ENCODE data around the gene FARP2. TPM values are rescaled to one million over a fixed set of nuclear protein-coding genes. Genes with fewer than 3 reads are reported as not detected.

Gene FARP2
- total RNA-seq, 1 experiment from 2014 or later: 59.0 TPM

DNA sequence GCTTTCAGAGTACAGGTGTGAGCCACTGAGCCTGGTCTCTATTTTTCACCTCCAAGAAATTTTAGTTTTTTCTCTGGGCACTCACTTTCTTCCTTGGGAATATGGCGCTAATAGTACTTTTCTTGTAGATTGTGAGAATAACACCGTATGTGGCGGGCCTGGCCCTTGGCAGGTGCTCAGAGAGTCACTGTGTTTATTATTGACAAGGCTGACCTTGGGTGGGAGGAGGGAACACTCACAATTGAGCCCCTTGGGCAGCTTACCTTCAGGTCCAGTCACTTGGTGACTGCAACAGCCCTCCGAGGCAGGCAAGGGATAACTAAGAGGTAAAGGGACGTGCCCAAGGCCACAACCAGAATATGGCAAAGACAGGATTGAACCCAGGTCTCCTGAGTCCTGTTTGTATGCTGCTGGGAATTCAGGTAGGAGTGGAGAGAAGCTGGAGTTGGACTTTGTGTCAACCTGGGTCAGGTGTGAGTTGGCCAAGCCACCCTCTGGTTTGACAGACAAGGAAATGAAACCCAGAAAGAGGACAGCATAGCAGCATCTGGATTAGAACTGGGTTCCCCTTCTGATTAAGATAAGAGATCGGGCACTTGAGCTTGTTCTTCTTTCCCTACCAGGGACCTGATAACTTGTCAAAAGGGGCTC, 155.1 kb downstream of the FARP2 start:
- H3K27ac Mint-ChIP-seq (ENCODE audit: unreplicated experiment): no peak overlapping the region
- no peaks in the 10 kb centered on the region for H3K9me3 Mint-ChIP-seq (ENCODE audit: low read depth, unreplicated experiment)
- peaks cover 10% of the 10 kb centered on the region for H3K4me1 Mint-ChIP-seq (ENCODE audit: low read depth, unreplicated experiment)
- peaks cover 33% of the 10 kb centered on the region for H3K36me3 Mint-ChIP-seq (ENCODE audit: insufficient read depth, unreplicated experiment)
- H3K4me3 Mint-ChIP-seq (ENCODE audit: low read depth, unreplicated experiment): no peak overlapping the region
- no TSS peak for BruUV-seq (replicated peaks)
- CTCF ChIA-PET: interaction anchor here (0.6 kb wide), 2 partner anchors 23 to 86 kb away, joined by 3 to 4 read pairs; no protein-coding TSS in a partner anchor
- H3K27me3 Mint-ChIP-seq (ENCODE audit: unreplicated experiment): no peaks in the 10 kb centered on the region
- TF ChIP-seq, protein P1, sequence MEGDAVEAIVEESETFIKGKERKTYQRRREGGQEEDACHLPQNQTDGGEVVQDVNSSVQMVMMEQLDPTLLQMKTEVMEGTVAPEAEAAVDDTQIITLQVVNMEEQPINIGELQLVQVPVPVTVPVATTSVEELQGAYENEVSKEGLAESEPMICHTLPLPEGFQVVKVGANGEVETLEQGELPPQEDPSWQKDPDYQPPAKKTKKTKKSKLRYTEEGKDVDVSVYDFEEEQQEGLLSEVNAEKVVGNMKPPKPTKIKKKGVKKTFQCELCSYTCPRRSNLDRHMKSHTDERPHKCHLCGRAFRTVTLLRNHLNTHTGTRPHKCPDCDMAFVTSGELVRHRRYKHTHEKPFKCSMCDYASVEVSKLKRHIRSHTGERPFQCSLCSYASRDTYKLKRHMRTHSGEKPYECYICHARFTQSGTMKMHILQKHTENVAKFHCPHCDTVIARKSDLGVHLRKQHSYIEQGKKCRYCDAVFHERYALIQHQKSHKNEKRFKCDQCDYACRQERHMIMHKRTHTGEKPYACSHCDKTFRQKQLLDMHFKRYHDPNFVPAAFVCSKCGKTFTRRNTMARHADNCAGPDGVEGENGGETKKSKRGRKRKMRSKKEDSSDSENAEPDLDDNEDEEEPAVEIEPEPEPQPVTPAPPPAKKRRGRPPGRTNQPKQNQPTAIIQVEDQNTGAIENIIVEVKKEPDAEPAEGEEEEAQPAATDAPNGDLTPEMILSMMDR (IDR thresholded peaks at IDR 0.05; ENCODE audit: unreplicated experiment): no peak
- DNase-seq: no peak
- intact Hi-C loops (cut with micrococcal nuclease; ENCODE audit: unreplicated experiment): no loop called here

DNA sequence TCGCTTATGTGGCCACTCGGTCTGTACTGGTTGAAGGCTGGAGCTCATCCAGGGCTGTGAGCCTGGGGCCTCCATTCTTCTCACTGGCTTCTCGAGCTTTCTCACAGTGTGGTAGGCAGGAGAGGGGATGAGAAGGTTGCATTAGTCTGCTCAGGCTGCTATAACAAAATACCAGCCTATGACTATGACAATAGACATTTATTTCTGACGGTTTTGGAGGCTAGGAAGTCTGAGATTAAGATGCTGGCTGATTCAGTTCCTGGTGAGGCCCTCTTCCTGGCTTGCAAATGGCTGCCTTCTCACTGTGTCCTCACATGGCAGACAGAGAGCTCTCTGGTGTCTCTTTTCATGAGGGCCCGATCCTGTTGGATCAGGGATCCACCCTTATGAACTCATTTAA, 158.5 kb downstream of the FARP2 start:
- Mint-ChIP-seq H3K9me3 (ENCODE audit: low read depth, unreplicated experiment) (peaks cover 6% of the 10 kb centered on the region), H3K27ac (ENCODE audit: unreplicated experiment) (no peak overlapping the region)

DNA sequence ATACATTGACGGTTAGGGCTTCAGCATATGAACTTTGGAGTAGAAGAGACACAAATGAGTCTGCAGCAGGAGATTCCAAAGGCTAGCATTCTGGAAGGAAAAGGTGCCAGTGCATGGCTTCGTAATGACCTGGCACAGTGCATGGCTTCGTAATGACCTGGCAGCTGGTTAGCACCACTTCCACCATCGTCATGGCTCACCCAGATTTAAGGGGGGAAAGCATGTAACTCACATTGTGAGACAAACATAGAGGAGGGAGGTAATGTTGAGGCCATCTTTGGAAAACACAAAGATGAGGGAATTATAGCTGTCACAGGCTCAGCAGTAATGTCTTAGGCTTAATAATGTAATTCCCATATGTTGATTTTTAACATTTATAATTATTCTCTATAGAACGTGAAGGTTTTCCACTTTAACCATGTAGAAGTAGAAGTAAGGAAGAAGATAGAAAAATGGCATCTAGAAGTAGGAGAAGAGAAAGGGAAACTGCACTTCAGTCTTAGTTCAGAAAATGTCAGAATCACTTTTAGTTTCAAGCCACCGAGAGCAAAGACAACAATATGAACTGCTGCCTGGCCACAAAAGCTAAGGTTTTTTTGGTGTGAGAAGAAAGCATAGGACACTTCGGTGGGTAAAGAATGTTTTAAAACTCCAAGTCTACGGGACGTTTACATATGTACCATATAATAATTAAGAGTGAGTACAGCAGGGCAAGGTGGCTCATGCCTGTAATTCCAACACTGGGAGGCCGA, 159.1 kb downstream of the FARP2 start:
- Mint-ChIP-seq H3K27ac (ENCODE audit: unreplicated experiment) (no peak overlapping the region), H3K36me3 (ENCODE audit: insufficient read depth, unreplicated experiment) (peaks cover 7% of the 10 kb centered on the region), H3K9me3 (ENCODE audit: low read depth, unreplicated experiment) (peaks cover 6% of the 10 kb centered on the region), H3K27me3 (ENCODE audit: unreplicated experiment) (no peaks in the 10 kb centered on the region), H3K4me3 (ENCODE audit: low read depth, unreplicated experiment) (no peak overlapping the region), H3K4me1 (ENCODE audit: low read depth, unreplicated experiment) (peaks cover 18% of the 10 kb centered on the region)
- TF ChIP-seq, protein P1 (IDR thresholded peaks at IDR 0.05; ENCODE audit: unreplicated experiment): no peak
- no TSS peak for BruUV-seq (replicated peaks)
- no peak for DNase-seq
- CTCF ChIA-PET: interaction anchor here (0.6 kb wide), 1 partner anchor 71 kb away, joined by 7 read pairs; no protein-coding TSS in a partner anchor
- intact Hi-C loops (cut with micrococcal nuclease; ENCODE audit: unreplicated experiment): no loop called here

More for the DNA sequence above, 158.5 kb downstream of the FARP2 start:
- Mint-ChIP-seq H3K27me3 (ENCODE audit: unreplicated experiment) (no peaks in the 10 kb centered on the region), H3K4me1 (ENCODE audit: low read depth, unreplicated experiment) (peaks cover 20% of the 10 kb centered on the region), H3K4me3 (ENCODE audit: low read depth, unreplicated experiment) (no peak overlapping the region), H3K36me3 (ENCODE audit: insufficient read depth, unreplicated experiment) (peaks cover 11% of the 10 kb centered on the region)
- intact Hi-C loops (cut with micrococcal nuclease; ENCODE audit: unreplicated experiment): no loop called here
- no peak for DNase-seq
- no TSS peak for BruUV-seq (replicated peaks)
- TF ChIP-seq, protein P1 (IDR thresholded peaks at IDR 0.05; ENCODE audit: unreplicated experiment): no peak
- CTCF ChIA-PET: interaction anchor here (0.5 kb wide), 1 partner anchor 42 kb away, joined by 3 read pairs; no protein-coding TSS in a partner anchor

DNA sequence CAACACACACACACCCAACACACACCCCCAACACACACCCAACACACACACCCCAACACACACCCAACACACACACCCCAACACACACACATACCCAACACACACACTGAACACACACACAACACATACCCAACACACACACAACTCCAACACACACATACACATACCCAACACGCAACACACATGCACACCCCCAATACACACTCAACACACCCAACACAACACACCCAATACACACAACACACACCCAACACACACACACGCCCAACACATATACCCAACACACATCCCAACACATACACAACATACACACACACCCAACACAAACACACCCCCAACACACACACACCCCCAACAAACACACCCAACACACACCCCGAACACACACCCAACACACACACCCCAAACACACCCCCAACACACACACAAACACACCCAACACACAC, 160.5 kb downstream of the FARP2 start:
- TF ChIP-seq, protein P1 (IDR thresholded peaks at IDR 0.05; ENCODE audit: unreplicated experiment): no peak
- Mint-ChIP-seq H3K4me3 (ENCODE audit: low read depth, unreplicated experiment) (no peak overlapping the region), H3K4me1 (ENCODE audit: low read depth, unreplicated experiment) (peaks cover 18% of the 10 kb centered on the region), H3K9me3 (ENCODE audit: low read depth, unreplicated experiment) (peaks cover 6% of the 10 kb centered on the region), H3K27ac (ENCODE audit: unreplicated experiment) (no peak overlapping the region), H3K27me3 (ENCODE audit: unreplicated experiment) (no peaks in the 10 kb centered on the region), H3K36me3 (ENCODE audit: insufficient read depth, unreplicated experiment) (peaks cover 7% of the 10 kb centered on the region)
- intact Hi-C loops (cut with micrococcal nuclease; ENCODE audit: unreplicated experiment): no loop called here
- DNase-seq: no peak
- no TSS peak for BruUV-seq (replicated peaks)
- CTCF ChIA-PET: interaction anchor here (0.7 kb wide), 1 partner anchor 11 kb away, joined by 3 read pairs; no protein-coding TSS in a partner anchor

Measured in Calu3 (cell line).